DND-41 (cell line): Measurements from ENCODE around the gene CKB.
"Not testable (repeated sequence)": the region's sequence is repeated elsewhere in the genome, so short reads cannot be mapped to it uniquely, and the experiment has no call there.

Source experiments
- ATAC-seq: fragments of 200-7000 bp; cut with Tn5 transposase; 3 replicates; pipeline ENCODE4 v1.9.1; 2021; ENCODE audit warnings: low read depth; ENCODE audit not compliant: insufficient read depth
- DNase-seq: peaks from one replicate; pipeline ENCODE4 v3.0.0-alpha.2; 2020
- H2AFZ ChIP-seq: 2 replicates; pipeline ENCODE4 v1.6.0; 2012; ENCODE audit warnings: low read depth, low read length
- H3K27ac ChIP-seq: 2 replicates; pipeline ENCODE4 v1.5.1; 2012; ENCODE audit warnings: low read length, inconsistent platforms
- H3K27me3 ChIP-seq: fragments of 200-600 bp; sonication (generic); 2 replicates; pipeline ENCODE4 v1.6.0; 2012; ENCODE audit warnings: low read length, mild to moderate bottlenecking, inconsistent platforms; ENCODE audit not compliant: insufficient read depth, poor library complexity
- H3K36me3 ChIP-seq: 2 replicates; pipeline ENCODE4 v1.5.1; 2012; ENCODE audit warnings: low read length, inconsistent platforms; ENCODE audit not compliant: insufficient read depth
- H3K4me1 ChIP-seq: 2 replicates; pipeline ENCODE4 v1.5.1; 2012; ENCODE audit warnings: mild to moderate bottlenecking, low read length; ENCODE audit not compliant: insufficient read depth
- H3K4me2 ChIP-seq: 2 replicates; pipeline ENCODE4 v1.6.0; 2012; ENCODE audit warnings: mild to moderate bottlenecking, moderate library complexity, low read length, inconsistent platforms; ENCODE audit not compliant: insufficient read depth
- H3K4me3 ChIP-seq, 2 experiments: fragments of 200-600 bp in 1 of 2; shearing (Covaris generic) in 1 of 2; 2 replicates each; pipeline ENCODE4 v1.5.1; 2012 to 2016; ENCODE audit warnings: inconsistent platforms in 2 of 2, low read length in 2 of 2, mild to moderate bottlenecking in 2 of 2, low read depth in 1 of 2, moderate library complexity in 1 of 2
- H3K79me2 ChIP-seq: 2 replicates; pipeline ENCODE4 v1.6.0; 2012; ENCODE audit warnings: low read length, inconsistent platforms; ENCODE audit not compliant: insufficient read depth
- H3K9ac ChIP-seq: 2 replicates; pipeline ENCODE4 v1.6.0; 2012; ENCODE audit warnings: low read depth, mild to moderate bottlenecking, inconsistent platforms, low read length, moderate library complexity
- H3K9me3 ChIP-seq: 2 replicates; pipeline ENCODE4 v1.5.1; 2012; ENCODE audit warnings: low read length, moderate library complexity, mild to moderate bottlenecking, inconsistent platforms; ENCODE audit not compliant: insufficient read depth, severe bottlenecking
- H4K20me1 ChIP-seq: 2 replicates; pipeline ENCODE4 v1.6.0; 2012; ENCODE audit warnings: low read length; ENCODE audit not compliant: insufficient read depth
- EZH2 ChIP-seq: IDR thresholded peaks from 3 replicates; pipeline ENCODE4 v1.6.1; 2012; ENCODE audit warnings: borderline replicate concordance, low read depth, mild to moderate bottlenecking, moderate library complexity, low read length, inconsistent platforms; ENCODE audit not compliant: severe bottlenecking
- TF ChIP-seq, protein P1 (sequence below): IDR thresholded peaks from 2 replicates; pipeline ENCODE4 v1.5.1; 2012; ENCODE audit warnings: borderline replicate concordance, low read length, moderate library complexity, mild to moderate bottlenecking; ENCODE audit not compliant: poor library complexity, severe bottlenecking; ENCODE audit errors: extremely low read depth

The CKB gene

DNA sequence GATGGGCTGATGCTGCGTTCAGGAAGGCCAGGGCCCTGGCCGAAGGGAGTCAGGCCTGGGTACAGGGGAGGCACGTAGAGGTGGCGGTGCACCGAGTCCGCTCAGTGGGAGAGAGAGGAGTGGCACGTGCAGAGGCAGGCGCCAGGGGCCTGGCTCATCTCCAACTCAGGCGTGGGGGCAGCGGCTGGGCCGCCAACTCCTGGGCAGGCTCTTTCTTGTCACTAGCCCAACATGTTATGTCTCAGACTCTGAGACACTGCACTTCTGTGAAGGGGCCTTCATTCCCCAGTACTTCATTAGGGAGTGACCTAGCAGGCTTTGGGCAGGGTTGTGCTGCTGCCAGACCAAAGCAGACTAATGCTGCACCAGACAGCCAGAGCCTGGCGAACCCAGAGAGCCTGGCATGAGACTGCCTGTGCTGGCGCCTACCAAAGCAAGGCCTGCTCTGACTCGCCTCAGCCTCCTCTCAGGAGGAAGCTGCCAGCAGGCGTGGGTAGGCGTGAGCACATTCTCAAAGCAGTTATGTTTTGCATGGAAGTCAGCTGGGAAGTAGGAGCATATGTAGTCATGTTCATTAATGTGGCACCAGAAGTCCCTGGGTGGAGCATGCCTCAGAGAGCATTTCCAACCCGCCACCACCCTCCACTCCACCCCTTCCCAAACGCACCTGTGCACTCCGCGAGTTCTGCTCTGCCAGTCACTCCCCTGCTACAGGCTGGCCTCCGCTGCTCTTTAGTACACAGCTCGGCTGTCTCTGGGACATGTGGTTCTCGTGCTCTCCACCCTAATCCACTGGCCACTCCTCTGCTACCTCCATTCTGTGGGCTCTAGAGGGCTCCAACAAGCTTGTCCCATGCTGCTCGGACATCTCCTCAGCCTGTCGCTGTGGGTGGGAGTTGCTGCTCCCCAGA lies 9.7 kb downstream of the CKB start:
- no peaks in the 10 kb centered on the region for H3K9me3 ChIP-seq
- DNase-seq (no peak), ATAC-seq (peak; percentile 45)
- H3K4me2 ChIP-seq, result no peak overlapping the region
- H3K4me3 ChIP-seq, result no peak overlapping the region
- no peak overlapping the region for H2AFZ ChIP-seq
- no peak overlapping the region for H3K9ac ChIP-seq
- no peaks in the 10 kb centered on the region for H3K79me2 ChIP-seq
- peaks cover 14% of the 10 kb centered on the region for H3K36me3 ChIP-seq
- H3K27me3 ChIP-seq, result no peaks in the 10 kb centered on the region
- H4K20me1 ChIP-seq, result 0 out of 2 replicates have a peak, but pooled peaks cover 6% of the 10 kb centered on the region
- H3K27ac ChIP-seq, result peak overlapping the region; percentile 44; the same call in 1 of the 2 replicates
- TF ChIP-seq EZH2, result no peak
- TF ChIP-seq, protein P1, sequence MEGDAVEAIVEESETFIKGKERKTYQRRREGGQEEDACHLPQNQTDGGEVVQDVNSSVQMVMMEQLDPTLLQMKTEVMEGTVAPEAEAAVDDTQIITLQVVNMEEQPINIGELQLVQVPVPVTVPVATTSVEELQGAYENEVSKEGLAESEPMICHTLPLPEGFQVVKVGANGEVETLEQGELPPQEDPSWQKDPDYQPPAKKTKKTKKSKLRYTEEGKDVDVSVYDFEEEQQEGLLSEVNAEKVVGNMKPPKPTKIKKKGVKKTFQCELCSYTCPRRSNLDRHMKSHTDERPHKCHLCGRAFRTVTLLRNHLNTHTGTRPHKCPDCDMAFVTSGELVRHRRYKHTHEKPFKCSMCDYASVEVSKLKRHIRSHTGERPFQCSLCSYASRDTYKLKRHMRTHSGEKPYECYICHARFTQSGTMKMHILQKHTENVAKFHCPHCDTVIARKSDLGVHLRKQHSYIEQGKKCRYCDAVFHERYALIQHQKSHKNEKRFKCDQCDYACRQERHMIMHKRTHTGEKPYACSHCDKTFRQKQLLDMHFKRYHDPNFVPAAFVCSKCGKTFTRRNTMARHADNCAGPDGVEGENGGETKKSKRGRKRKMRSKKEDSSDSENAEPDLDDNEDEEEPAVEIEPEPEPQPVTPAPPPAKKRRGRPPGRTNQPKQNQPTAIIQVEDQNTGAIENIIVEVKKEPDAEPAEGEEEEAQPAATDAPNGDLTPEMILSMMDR, result no peak
- H3K4me1 ChIP-seq, result no peaks in the 10 kb centered on the region

DNA sequence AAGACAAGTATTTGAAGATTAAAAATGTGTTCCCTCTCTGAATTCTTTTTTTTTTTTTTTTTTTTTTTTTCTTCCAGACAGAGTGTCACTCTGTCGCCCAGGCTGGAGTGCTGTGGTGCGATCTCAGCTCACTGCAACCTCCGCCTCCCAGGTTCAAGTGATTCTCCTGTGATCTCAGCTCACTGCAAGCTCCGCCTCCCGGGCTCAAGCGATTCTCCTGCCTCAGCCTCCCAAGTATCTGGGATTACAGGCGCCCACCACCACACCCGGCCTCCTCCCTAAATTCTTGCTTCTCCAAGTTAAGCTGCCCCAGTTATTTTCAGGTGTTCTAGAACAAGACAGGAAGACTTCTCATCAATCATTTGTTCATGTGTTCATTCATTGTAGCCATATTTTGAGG lies 10.4 kb downstream of the CKB start:
- ATAC-seq, H3K4me2 ChIP-seq, H3K9me3 ChIP-seq, H3K9ac ChIP-seq, DNase-seq, H3K4me1 ChIP-seq, H4K20me1 ChIP-seq, H3K4me3 ChIP-seq, H3K79me2 ChIP-seq, H3K27ac ChIP-seq, H3K27me3 ChIP-seq, H2AFZ ChIP-seq: not testable (repeated sequence)
- H3K36me3 ChIP-seq, result peaks cover 20% of the 10 kb centered on the region

DNA sequence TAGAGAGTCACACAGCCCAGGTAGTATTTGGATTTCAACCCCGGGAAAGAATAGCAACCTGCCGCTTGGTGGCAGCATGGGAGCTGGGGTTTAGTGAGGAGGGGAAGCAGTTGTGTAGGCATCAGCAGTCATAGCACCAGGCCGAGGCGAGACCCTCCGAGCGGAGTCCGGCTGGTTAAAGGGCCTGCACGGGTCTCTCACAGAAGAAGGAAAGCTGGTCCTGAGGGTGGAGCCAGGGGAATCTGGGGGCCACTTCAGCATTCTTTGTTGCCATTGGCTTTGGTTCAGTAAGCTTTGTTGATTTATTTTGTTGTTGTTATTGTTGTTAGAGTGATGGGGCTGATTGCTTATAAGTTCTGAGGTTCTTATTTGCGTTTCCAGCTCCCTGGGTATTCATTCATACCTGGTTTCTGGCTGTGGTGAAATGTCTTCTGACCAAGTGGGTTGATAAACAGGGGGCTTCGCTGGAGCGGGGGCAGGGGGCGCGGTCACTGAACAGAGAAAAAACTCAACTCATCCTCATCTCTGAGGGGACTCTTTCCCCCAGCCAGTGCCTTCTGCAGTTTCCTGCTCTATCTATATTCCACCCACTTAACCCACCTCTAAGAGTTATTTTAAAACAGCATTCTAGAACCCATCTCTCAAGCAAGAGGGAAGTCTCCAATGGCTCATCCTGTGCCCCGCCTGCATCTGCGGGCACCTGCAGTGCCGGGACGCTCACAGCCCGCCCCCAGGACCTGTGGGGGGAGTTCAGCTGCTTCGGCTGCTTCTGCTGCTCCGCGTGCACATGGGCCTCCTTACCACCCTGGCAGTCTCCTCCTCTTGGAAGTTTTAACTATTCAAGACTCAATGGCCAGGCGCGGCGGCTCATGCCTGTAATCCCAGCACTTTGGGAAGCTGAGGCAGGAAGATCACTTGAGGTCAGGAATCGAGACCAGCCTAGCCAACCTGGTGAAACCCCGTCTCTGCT lies 11.6 kb downstream of the CKB start:
- Histone ChIP-seq H4K20me1 (0 out of 2 replicates have a peak, but pooled peaks cover 6% of the 10 kb centered on the region), H3K79me2 (no peaks in the 10 kb centered on the region), H3K4me1 (no peaks in the 10 kb centered on the region), H3K36me3 (peaks cover 24% of the 10 kb centered on the region), H2AFZ (no peak overlapping the region), H3K4me3 (no peak overlapping the region), H3K27ac (no peak overlapping the region), H3K4me2 (no peak overlapping the region), H3K9ac (no peak overlapping the region), H3K27me3 (no peaks in the 10 kb centered on the region), H3K9me3 (no peaks in the 10 kb centered on the region)
- TF ChIP-seq, protein P1, result no peak
- TF ChIP-seq EZH2, result no peak
- ATAC-seq (no peak), DNase-seq (no peak)
